ENCODE data around the gene SNED1. TPM values are rescaled to one million over a fixed set of nuclear protein-coding genes. Genes with fewer than 3 reads are reported as not detected.

SNED1 gene
- total and polyA plus RNA-seq, 12 donors, result 3.9 to 12.7 (median 6.3) TPM

GRCh38 chr2:241053576-241054251 lies 55.3 kb downstream of the SNED1 start:
- no peak for ATAC-seq
- H3K36me3 ChIP-seq, result peaks cover 0 to 51% (median 2%) of the 10 kb centered on the region in 9 donors
- intact Hi-C loops (cut with DNase I), result no loop called here
- no peaks in the 10 kb centered on the region for H3K27me3 ChIP-seq
- no peak overlapping the region for H3K4me3 ChIP-seq
- H3K9me3 ChIP-seq, result no peaks in the 10 kb centered on the region
- no peak overlapping the region for H3K27ac ChIP-seq
- DNase-seq, result no peak
- 95 to 97% methylated on average over 8 of the region's 8 CpGs for WGBS, 2 donors
- no peak for TF ChIP-seq CTCF (IDR thresholded peaks at IDR 0.05)
- no peaks in the 10 kb centered on the region for H3K4me1 ChIP-seq

GRCh38 chr2:241061275-241061674 lies 62.9 kb downstream of the SNED1 start:
- intact Hi-C loops (cut with DNase I), result no loop called here
- H3K4me3 ChIP-seq, result no peak overlapping the region
- H3K36me3 ChIP-seq, result peaks cover 0 to 11% (median 0%) of the 10 kb centered on the region in 9 donors
- no peak for DNase-seq
- ATAC-seq, result no peak
- WGBS, 2 donors, result 84 to 85% methylated on average over 6 of the region's 6 CpGs
- H3K4me1 ChIP-seq, result peaks cover 0 to 4% (median 0%) of the 10 kb centered on the region in 9 donors
- no peak overlapping the region for H3K27ac ChIP-seq
- H3K9me3 ChIP-seq, result no peaks in the 10 kb centered on the region
- H3K27me3 ChIP-seq, result peaks cover 0 to 9% (median 0%) of the 10 kb centered on the region in 7 donors
- TF ChIP-seq CTCF (IDR thresholded peaks at IDR 0.05), result no peak

- Histone ChIP-seq H3K36me3 (peaks cover 0 to 19% (median 0%) of the 10 kb centered on the region in 9 donors), H3K4me3 (no peak overlapping the region), H3K27ac (no peak overlapping the region), H3K4me1 (peaks cover 0 to 4% (median 0%) of the 10 kb centered on the region in 9 donors), H3K27me3 (peaks cover 0 to 9% (median 0%) of the 10 kb centered on the region in 7 donors), H3K9me3 (no peaks in the 10 kb centered on the region)
- 81% methylated on average over 15 of the region's 15 CpGs for WGBS, 2 donors
- DNase-seq (no peak), ATAC-seq (peak in 1 of 8 donors; percentile 22)
- intact Hi-C loops (cut with DNase I), result no loop called here
- TF ChIP-seq CTCF (IDR thresholded peaks at IDR 0.05), result no peak
Observed at GRCh38 chr2:241062389-241063092, 64.1 kb downstream of the SNED1 start.

- no peaks in the 10 kb centered on the region for H3K9me3 ChIP-seq
- ATAC-seq (peak in 4 of 8 donors; percentile 16 to 32 (median 22)), DNase-seq (no peak)
- no peak for TF ChIP-seq CTCF (IDR thresholded peaks at IDR 0.05)
- WGBS, 2 donors, result 57 to 61% methylated on average over 13 of the region's 13 CpGs
- no peak overlapping the region for H3K4me3 ChIP-seq
- H3K27me3 ChIP-seq, result peaks cover 0 to 9% (median 0%) of the 10 kb centered on the region in 7 donors
- H3K27ac ChIP-seq, result no peak overlapping the region
- intact Hi-C loops (cut with DNase I), result no loop called here
- H3K36me3 ChIP-seq, result peaks cover 0 to 25% (median 0%) of the 10 kb centered on the region in 9 donors
- H3K4me1 ChIP-seq, result peaks cover 0 to 4% (median 0%) of the 10 kb centered on the region in 9 donors
Observed at GRCh38 chr2:241063093-241063551, 64.7 kb downstream of the SNED1 start.
